Measurements from ENCODE around the gene FGF1. TPM values are rescaled to one million over a fixed set of nuclear protein-coding genes. Genes with fewer than 3 reads are reported as not detected.

Gene FGF1
- total and polyA plus RNA-seq, 10 donors = 0.32 to 12.9 (median 2.6) TPM

GRCh38 chr5:142642427-142642826 lies 43.5 kb downstream of the FGF1 start:
- Histone ChIP-seq H3K4me3 (no peak overlapping the region), H3K9me3 (no peaks in the 10 kb centered on the region), H3K27ac (no peak overlapping the region), H3K27me3 (replicated peaks in 1 of 7) (peaks cover 0 to 7% (median 0%) of the 10 kb centered on the region in 7 donors), H3K4me1 (peaks cover 0 to 6% (median 0%) of the 10 kb centered on the region in 6 donors), H3K36me3 (no peaks in the 10 kb centered on the region)
- no peak for TF ChIP-seq POLR2A (IDR thresholded peaks at IDR 0.05)
- TF ChIP-seq POLR2AphosphoS5 (IDR thresholded peaks at IDR 0.05) = no peak
- TF ChIP-seq CTCF (IDR thresholded peaks at IDR 0.05 in 8 of 11, conservative IDR thresholded peaks at IDR 0.05 in 3 of 11) = no peak
- DNase-seq = no peak
- intact Hi-C loops (cut with DNase I; ENCODE audit: low total_unique reads) = no loop called here
- WGBS, 5 donors = 73 to 94% (median 89%) methylated on average over 3 of the region's 3 CpGs

GRCh38 chr5:142641711-142642110 lies 44.2 kb downstream of the FGF1 start:
- H3K9me3 ChIP-seq = no peaks in the 10 kb centered on the region
- H3K4me3 ChIP-seq = no peak overlapping the region
- 77 to 89% (median 82%) methylated on average over 4 of the region's 4 CpGs for WGBS, 5 donors
- DNase-seq = no peak
- TF ChIP-seq POLR2A (IDR thresholded peaks at IDR 0.05) (no peak), CTCF (IDR thresholded peaks at IDR 0.05 in 8 of 11, conservative IDR thresholded peaks at IDR 0.05 in 3 of 11) (no peak), POLR2AphosphoS5 (IDR thresholded peaks at IDR 0.05) (no peak)
- H3K4me1 ChIP-seq = peaks cover 0 to 6% (median 0%) of the 10 kb centered on the region in 6 donors
- no peaks in the 10 kb centered on the region for H3K36me3 ChIP-seq
- H3K27me3 ChIP-seq (replicated peaks in 1 of 7) = peaks cover 0 to 12% (median 0%) of the 10 kb centered on the region in 7 donors
- intact Hi-C loops (cut with DNase I; ENCODE audit: low total_unique reads) = no loop called here
- no peak overlapping the region for H3K27ac ChIP-seq

- Histone ChIP-seq H3K4me1 (peaks cover 0 to 6% (median 0%) of the 10 kb centered on the region in 6 donors), H3K27ac (no peak overlapping the region), H3K27me3 (replicated peaks in 1 of 7) (peaks cover 0 to 12% (median 0%) of the 10 kb centered on the region in 7 donors), H3K9me3 (no peaks in the 10 kb centered on the region), H3K36me3 (no peaks in the 10 kb centered on the region), H3K4me3 (no peak overlapping the region)
- 66 to 70% (median 67%) methylated on average over 9 of the region's 9 CpGs for WGBS, 5 donors
- TF ChIP-seq POLR2A (IDR thresholded peaks at IDR 0.05) (no peak), POLR2AphosphoS5 (IDR thresholded peaks at IDR 0.05) (no peak), CTCF (IDR thresholded peaks at IDR 0.05 in 8 of 11, conservative IDR thresholded peaks at IDR 0.05 in 3 of 11) (no peak)
- intact Hi-C loops (cut with DNase I; ENCODE audit: low total_unique reads) = no loop called here
- DNase-seq = no peak
These were observed 45.4 kb downstream of the FGF1 start for GRCh38 chr5:142640316-142641005.

GRCh38 chr5:142639455-142639854 lies 46.4 kb downstream of the FGF1 start:
- H3K4me1 ChIP-seq = peaks cover 0 to 6% (median 0%) of the 10 kb centered on the region in 6 donors
- intact Hi-C loops (cut with DNase I; ENCODE audit: low total_unique reads) = no loop called here
- TF ChIP-seq CTCF (IDR thresholded peaks at IDR 0.05 in 8 of 11, conservative IDR thresholded peaks at IDR 0.05 in 3 of 11) = no peak
- no peak for TF ChIP-seq POLR2A (IDR thresholded peaks at IDR 0.05)
- TF ChIP-seq POLR2AphosphoS5 (IDR thresholded peaks at IDR 0.05) = no peak
- H3K9me3 ChIP-seq = no peaks in the 10 kb centered on the region
- WGBS, 5 donors = 74 to 88% (median 83%) methylated on average over 4 of the region's 4 CpGs
- DNase-seq = no peak
- H3K36me3 ChIP-seq = no peaks in the 10 kb centered on the region
- H3K4me3 ChIP-seq = no peak overlapping the region
- H3K27ac ChIP-seq = no peak overlapping the region
- peaks cover 0 to 12% (median 0%) of the 10 kb centered on the region in 7 donors for H3K27me3 ChIP-seq (replicated peaks in 1 of 7)
